ENCODE results near the gene SLC10A1.

DNA sequence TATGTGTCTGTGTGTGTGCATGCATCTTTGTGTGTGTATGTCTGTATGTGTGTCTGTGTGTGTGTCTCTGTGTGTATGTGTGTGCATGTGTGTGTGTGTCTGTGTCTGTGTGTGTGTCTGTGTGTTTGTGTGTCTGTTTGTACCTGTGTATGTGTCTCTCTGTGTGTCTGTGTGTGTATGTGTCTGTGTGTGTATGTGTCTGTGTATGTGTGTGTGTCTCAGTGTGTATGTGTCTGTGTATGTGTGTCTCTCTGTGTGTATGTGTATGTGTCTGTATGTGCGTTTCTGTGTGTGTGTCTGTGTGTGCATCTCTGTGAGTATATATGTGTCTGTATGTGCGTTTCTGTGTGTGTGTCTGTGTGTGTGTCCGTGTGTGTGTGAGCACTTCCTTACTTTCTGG, 42.6 kb upstream of the SLC10A1 start:
- TF ChIP-seq POLR2A (IDR thresholded peaks at IDR 0.05) (no peak), POLR2AphosphoS5 (IDR thresholded peaks at IDR 0.05; ENCODE audit: insufficient read depth in 1 of 2, low read depth in 1 of 2) (no peak)
